Spleen (tissue), 7 donors: ENCODE data around the gene ALG10B.

Source experiments
- POLR2A ChIP-seq, 3 donors: fragments of 450-650 bp; IDR thresholded peaks; one replicate each; pipeline ENCODE4 v1.5.1; 2017; ENCODE audit warnings: antibody characterized with exemption in 3 of 3, mild to moderate bottlenecking in 1 of 3
- POLR2AphosphoS5 ChIP-seq, 3 donors: sonication (generic); formaldehyde crosslinking; IDR thresholded peaks; one replicate each; pipeline ENCODE4 v1.5.1; 2017; ENCODE audit warnings: antibody characterized with exemption in 3 of 3
- TF ChIP-seq, protein P1 (sequence below), 11 experiments: fragments of 200-600 bp in 7 of 11; fragments of 450-650 bp in 4 of 11; sonication (generic) in 4 of 11; IDR thresholded peaks in 8 of 11; conservative IDR thresholded peaks in 3 of 11; 1 replicate in 7 of 11; 2 replicates in 4 of 11; pipeline versions ENCODE4 v1.4.0 to v1.8.0; 2016 to 2021; ENCODE audit warnings: antibody characterized with exemption in 11 of 11, inconsistent platforms in 4 of 11, mild to moderate bottlenecking in 1 of 11
- donor health status: DM: no; HTN: no; CAD: no; lungs with moderate emphysema.
- donor health status: DM: no; HTN: no; CAD: no.
- donor health status: DM: no; HTN: no; CAD: no.

DNA sequence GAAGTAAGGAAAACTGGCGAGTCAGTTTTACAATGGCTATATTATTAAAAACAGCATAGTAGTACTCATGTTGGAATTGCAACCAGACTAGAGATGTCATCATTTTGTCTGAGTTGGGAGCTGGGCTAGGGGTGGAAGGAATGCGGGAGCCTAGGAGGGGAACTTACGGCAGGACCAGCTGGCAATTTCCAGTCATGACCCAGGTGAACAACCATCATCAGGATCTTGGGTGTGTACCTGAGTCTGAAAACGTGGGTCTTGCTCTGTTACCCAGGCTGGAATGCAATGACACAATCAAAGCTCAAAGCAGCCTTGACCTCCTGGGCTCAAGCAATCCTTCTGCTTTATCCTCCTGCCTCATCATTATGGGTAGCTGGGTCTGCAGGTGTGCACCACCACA, 50.9 kb downstream of the ALG10B start:
- TF ChIP-seq, protein P1, sequence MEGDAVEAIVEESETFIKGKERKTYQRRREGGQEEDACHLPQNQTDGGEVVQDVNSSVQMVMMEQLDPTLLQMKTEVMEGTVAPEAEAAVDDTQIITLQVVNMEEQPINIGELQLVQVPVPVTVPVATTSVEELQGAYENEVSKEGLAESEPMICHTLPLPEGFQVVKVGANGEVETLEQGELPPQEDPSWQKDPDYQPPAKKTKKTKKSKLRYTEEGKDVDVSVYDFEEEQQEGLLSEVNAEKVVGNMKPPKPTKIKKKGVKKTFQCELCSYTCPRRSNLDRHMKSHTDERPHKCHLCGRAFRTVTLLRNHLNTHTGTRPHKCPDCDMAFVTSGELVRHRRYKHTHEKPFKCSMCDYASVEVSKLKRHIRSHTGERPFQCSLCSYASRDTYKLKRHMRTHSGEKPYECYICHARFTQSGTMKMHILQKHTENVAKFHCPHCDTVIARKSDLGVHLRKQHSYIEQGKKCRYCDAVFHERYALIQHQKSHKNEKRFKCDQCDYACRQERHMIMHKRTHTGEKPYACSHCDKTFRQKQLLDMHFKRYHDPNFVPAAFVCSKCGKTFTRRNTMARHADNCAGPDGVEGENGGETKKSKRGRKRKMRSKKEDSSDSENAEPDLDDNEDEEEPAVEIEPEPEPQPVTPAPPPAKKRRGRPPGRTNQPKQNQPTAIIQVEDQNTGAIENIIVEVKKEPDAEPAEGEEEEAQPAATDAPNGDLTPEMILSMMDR (IDR thresholded peaks at IDR 0.05 in 8 of 11, conservative IDR thresholded peaks at IDR 0.05 in 3 of 11): no peak
- TF ChIP-seq POLR2A (IDR thresholded peaks at IDR 0.05) (no peak), POLR2AphosphoS5 (IDR thresholded peaks at IDR 0.05) (no peak)
